ENCODE measurements around the gene SPTSSB.

Gene SPTSSB

DNA sequence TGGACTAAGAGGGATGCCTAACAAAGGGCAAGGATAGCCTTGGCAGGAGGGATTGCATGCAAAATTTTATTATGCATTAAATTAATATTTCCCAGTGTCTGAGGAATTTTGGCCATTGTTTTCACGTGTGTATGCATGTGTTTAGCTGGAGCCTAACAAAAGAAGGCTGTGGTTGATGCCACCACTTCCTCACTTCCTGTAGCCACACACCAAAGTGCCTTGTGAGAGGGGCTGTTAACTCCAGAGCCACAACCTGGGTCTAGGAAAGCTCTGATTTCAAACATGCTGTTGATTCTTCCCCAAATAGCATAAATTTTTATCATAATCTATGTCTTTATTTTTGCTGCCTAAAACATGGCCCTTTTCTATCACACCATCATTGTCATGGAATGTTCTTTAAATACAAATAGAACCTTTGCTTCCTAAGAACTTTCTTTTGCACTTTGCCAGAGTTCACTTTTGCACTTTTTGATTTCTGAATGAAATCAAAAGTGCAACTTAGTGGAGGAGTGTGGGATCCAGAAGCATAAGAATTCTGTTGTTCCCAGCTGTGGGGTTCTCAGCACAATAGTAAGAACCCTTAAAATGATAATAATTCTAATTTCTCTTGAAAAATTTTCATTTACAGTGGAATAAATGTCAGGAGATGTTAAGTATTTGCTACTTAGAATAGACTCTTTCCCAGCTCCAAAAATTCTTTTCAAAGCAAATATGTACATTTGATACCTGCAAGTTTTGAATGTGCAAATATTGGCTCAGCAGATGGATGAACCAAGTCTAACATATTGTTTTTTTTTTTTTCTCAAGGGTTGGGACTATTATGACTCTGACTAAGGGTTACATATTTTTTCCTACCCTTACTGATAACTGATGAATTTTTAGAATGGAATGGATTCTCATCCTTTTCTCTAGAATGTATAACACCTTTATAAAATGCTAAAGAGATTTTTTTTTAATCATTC, 35.6 kb upstream of the SPTSSB start:
- H3K4me1 ChIP-seq = peaks cover 9% of the 10 kb centered on the region
- no peak overlapping the region for H3K4me3 ChIP-seq (ENCODE audit: low read depth, low read length)
- TF ChIP-seq, protein P1, sequence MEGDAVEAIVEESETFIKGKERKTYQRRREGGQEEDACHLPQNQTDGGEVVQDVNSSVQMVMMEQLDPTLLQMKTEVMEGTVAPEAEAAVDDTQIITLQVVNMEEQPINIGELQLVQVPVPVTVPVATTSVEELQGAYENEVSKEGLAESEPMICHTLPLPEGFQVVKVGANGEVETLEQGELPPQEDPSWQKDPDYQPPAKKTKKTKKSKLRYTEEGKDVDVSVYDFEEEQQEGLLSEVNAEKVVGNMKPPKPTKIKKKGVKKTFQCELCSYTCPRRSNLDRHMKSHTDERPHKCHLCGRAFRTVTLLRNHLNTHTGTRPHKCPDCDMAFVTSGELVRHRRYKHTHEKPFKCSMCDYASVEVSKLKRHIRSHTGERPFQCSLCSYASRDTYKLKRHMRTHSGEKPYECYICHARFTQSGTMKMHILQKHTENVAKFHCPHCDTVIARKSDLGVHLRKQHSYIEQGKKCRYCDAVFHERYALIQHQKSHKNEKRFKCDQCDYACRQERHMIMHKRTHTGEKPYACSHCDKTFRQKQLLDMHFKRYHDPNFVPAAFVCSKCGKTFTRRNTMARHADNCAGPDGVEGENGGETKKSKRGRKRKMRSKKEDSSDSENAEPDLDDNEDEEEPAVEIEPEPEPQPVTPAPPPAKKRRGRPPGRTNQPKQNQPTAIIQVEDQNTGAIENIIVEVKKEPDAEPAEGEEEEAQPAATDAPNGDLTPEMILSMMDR (IDR thresholded peaks at IDR 0.05; ENCODE audit: low read depth, low read length) = no peak
- DNase-seq = no peak
- H3K27me3 ChIP-seq = no peaks in the 10 kb centered on the region
- no peaks in the 10 kb centered on the region for H3K9me3 ChIP-seq
- H3K36me3 ChIP-seq = no peaks in the 10 kb centered on the region

DNA sequence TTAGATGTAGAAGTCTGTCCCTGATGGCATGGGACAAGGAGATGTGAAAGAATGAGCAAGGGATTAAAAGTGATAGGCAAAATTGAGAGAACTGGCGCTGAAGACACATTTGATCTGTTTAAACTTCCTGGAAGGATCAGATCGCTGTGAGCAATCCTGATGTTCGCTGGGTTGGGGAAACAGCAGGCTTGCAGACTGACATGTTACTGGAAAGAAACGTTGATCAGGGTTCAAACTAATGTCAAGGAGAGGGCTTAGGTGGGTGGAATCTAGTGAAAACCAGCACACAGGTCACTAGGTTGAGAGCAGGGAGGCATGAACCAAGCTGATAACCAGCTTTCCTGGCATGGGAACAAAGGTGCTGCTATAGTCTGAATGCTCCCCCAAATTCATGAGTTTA, 34.5 kb upstream of the SPTSSB start:
- H3K4me1 ChIP-seq = peaks cover 13% of the 10 kb centered on the region
- no peaks in the 10 kb centered on the region for H3K36me3 ChIP-seq
- no peak for DNase-seq
- H3K4me3 ChIP-seq (ENCODE audit: low read depth, low read length) = no peak overlapping the region
- no peaks in the 10 kb centered on the region for H3K9me3 ChIP-seq
- H3K27me3 ChIP-seq = no peaks in the 10 kb centered on the region
- TF ChIP-seq, protein P1 (IDR thresholded peaks at IDR 0.05; ENCODE audit: low read depth, low read length) = no peak

DNA sequence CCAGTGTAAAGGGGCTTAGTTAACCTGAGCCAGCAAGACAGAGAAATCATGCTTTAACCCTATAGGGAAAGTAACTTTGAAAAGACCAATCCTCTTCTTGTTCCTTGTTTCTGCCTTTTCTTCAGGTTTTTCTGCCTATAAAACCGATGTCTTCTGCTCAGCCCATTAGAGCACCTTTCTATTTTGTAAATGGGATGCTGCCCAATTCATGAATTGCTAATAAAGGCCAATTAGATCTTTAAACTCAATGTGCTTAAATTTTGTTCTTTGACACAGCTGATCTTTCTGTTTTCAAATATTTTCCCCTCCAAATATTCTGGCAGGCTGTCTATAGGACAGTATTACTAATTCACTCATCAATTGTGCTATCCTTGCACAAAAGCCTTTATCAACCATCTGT, 33.8 kb upstream of the SPTSSB start:
- TF ChIP-seq, protein P1 (IDR thresholded peaks at IDR 0.05; ENCODE audit: low read depth, low read length) = no peak
- Histone ChIP-seq H3K27me3 (no peaks in the 10 kb centered on the region), H3K4me3 (ENCODE audit: low read depth, low read length) (no peak overlapping the region), H3K36me3 (no peaks in the 10 kb centered on the region), H3K9me3 (no peaks in the 10 kb centered on the region), H3K4me1 (peaks cover 13% of the 10 kb centered on the region)
- DNase-seq = no peak

DNA sequence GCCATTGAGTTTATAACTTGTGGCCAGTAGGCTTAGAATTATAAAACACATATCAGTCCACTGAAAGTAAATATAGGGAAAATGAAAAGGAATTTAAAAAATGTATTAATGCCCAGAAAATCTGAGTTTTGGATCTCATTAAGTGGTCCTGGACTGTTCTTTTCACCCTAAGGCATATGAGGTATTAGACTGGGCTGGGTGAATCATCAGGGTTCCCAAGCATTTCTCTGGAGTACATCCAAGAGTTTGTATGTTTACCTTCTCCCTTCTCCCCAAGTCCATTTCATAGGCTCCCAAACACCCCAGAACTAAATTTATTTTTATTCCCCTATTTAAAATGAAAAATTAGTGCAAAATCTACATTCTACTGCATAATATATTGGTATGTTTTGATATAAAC, 31.9 kb upstream of the SPTSSB start:
- Histone ChIP-seq H3K36me3 (no peaks in the 10 kb centered on the region), H3K4me1 (peaks cover 13% of the 10 kb centered on the region), H3K4me3 (ENCODE audit: low read depth, low read length) (no peak overlapping the region), H3K27me3 (no peaks in the 10 kb centered on the region), H3K9me3 (no peaks in the 10 kb centered on the region)
- TF ChIP-seq, protein P1 (IDR thresholded peaks at IDR 0.05; ENCODE audit: low read depth, low read length) = no peak
- DNase-seq = no peak

DNA sequence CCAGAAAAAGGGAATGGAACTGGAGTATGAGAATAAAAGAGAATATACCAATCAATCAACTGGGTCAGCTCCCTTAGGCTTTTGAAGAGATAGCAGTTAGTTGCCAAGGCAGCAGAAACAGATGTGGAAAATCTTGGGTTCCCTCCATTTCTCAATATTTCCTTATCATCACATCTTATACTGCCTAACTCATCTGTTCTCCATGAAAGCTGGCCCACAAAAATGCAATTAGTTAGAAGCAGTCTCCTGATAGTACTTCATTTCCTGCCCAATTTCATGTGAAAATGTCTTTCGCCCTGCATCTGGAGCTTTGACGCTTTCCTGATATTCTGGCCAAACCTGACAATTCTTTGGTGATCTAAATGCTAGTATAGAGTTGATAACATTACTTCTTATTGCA, 30.1 kb upstream of the SPTSSB start:
- peak; percentile 30 for DNase-seq
- H3K9me3 ChIP-seq = no peaks in the 10 kb centered on the region
- H3K4me3 ChIP-seq (ENCODE audit: low read depth, low read length) = no peak overlapping the region
- H3K27me3 ChIP-seq = no peaks in the 10 kb centered on the region
- TF ChIP-seq, protein P1 (IDR thresholded peaks at IDR 0.05; ENCODE audit: low read depth, low read length) = no peak
- H3K4me1 ChIP-seq = peaks cover 13% of the 10 kb centered on the region
- no peaks in the 10 kb centered on the region for H3K36me3 ChIP-seq

DNA sequence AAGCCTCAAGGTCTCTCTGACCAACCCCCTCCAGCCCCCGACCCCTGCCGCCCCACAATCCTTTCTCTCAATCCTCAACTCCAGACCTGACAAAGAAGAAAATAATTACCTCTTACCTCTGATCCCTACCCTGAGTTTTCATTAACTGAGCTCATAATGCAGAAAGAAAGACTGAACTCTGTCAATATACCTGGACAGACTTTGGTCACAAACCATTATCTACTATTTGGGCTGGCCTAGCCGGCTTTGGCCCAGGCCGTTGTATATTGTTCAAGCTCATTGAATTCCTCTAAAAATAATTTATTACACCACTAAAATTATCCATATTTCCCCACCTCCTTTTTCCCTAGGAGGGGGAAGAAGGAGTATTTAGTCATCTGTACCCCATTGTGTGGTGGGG, 29.3 kb upstream of the SPTSSB start:
- TF ChIP-seq, protein P1 (IDR thresholded peaks at IDR 0.05; ENCODE audit: low read depth, low read length) = no peak
- Histone ChIP-seq H3K36me3 (no peaks in the 10 kb centered on the region), H3K4me1 (peaks cover 13% of the 10 kb centered on the region), H3K27me3 (no peaks in the 10 kb centered on the region), H3K4me3 (ENCODE audit: low read depth, low read length) (no peak overlapping the region), H3K9me3 (no peaks in the 10 kb centered on the region)
- no peak for DNase-seq
